GM19372 (cell line): ENCODE measurements around the gene SYCE1.
"Not testable (repeated sequence)": the region's sequence is repeated elsewhere in the genome, so short reads cannot be mapped to it uniquely, and the experiment has no call there.

Experiments
- ATAC-seq: cut with Tn5 transposase; IDR thresholded peaks from one replicate; pipeline ENCODE4 v1.9.1; 2021; ENCODE audit warnings: mild to moderate bottlenecking, low read depth, moderate library complexity; ENCODE audit not compliant: unreplicated experiment

The SYCE1 gene

DNA sequence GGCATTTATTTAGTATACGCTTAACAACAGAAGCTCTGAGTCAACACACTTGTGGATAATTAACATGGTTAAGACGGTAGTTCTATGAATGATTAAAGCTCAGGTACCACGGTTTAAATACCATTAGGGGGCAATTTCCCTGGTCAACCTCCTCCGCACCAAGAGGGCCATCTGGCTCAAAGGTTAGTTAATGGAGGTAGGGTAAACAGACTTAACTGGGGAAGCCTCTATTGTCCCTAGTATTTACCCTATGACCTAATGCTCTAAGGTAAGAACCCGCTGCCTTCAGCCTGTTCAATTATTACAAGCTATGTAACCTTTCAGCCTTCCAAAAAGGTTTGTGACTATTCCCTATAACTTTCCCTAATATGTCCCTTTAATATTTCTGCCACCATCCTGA lies 46.9 kb downstream of the SYCE1 start:
- not testable (repeated sequence) for ATAC-seq

- ATAC-seq: no peak
These were observed 49.3 kb downstream of the SYCE1 start for GRCh38 chr10:133516057-133516456.

GRCh38 chr10:133515471-133515870 lies 49.9 kb downstream of the SYCE1 start:
- no peak for ATAC-seq

DNA sequence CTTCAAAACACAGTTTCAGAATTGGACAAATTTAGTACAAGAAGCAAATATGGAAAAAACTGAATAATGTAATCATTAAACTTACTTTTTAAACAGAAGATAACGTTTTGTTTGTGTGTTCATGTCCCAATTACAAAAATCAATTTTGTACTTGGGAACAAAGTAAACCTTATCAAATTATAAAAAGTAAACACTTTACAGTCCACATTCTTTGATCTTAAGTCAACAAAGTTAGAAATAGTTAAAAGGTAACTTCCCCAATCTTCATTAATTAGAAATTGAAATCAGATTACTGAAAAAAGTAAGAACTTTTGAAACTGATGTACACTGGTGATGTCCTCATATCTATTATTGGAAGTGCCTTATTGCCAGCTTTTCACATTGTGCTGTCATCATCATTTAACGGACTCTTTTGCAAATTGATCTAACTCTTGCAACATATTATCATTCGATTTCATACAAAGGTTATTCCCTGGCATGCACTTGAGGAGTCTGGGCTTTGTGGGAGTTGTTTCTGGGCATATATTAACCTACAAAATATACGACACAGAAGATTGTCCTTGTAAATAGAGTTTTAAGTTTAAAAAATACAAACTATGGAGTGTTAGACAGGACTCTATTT lies 53.4 kb downstream of the SYCE1 start:
- ATAC-seq: no peak

DNA sequence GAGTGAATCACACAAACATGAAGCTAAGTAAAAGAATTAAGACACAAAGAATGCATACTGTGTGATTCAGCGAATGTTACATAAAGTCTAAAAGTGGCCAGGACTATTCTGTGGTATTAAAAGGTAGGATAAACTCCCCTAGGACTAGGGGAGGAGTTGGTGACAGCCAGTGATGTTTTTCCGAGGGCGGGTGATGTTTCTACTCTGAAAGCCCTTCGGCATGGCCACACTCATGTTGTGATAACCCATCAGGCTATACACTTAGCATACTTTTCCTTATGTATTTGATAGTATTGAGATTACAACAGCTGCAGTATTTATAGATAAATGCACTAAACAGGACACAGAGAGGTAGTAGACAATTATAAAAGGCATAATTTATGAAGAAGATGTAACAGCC lies 54.0 kb downstream of the SYCE1 start:
- ATAC-seq: no peak

DNA sequence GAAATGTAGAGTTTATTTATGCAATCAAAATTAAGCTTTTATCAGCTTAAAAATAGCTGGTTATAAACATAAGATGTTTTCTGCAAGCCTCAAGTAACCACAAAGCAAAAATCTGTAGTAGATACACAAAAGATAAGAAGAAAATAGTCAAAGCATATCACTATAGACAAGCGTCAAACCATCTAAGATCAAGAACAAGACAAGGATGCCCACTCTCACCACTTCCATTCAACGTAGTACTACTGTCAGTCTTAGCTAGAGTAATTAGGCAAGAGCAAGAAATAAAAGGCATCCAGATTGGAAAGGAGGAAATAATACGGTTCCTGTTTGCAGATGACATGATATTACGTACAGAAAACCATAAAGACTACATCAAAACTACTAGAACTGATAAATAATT lies 55.7 kb downstream of the SYCE1 start:
- no peak for ATAC-seq
